AG04450 (cell line): Measurements from ENCODE around the gene ADAMTS15. TPM values are rescaled to one million over a fixed set of nuclear protein-coding genes. Genes with fewer than 3 reads are reported as not detected.

Experiments
- CTCF ChIA-PET: fragments of 300-600, 350-600 bp; formaldehyde crosslinking; extraction: SDS; loops from one replicate; lab custom pipeline; 2022; ENCODE audit warnings: antibody characterized with exemption, inconsistent platforms; lab: Charles Lee
- POLR2A ChIA-PET: fragments of 350-600 bp; formaldehyde crosslinking; extraction: SDS; loops from one replicate; lab custom pipeline; 2021; ENCODE audit warnings: antibody characterized with exemption, inconsistent platforms; lab: Yijun Ruan, JAX
- DNase-seq: peaks from one replicate; pipeline ENCODE4 v3.0.0-alpha.2; 2011; ENCODE audit warnings: low read depth, low spot score
- H3K27ac ChIP-seq: one replicate; pipeline ENCODE4 v1.5.1; 2012; ENCODE audit warnings: low read depth, low read length, control low read depth
- H3K27me3 ChIP-seq: one replicate; pipeline ENCODE4 v1.6.0; 2012; ENCODE audit warnings: low read length; ENCODE audit not compliant: control insufficient read depth, insufficient read depth
- H3K4me3 ChIP-seq: 2 replicates; pipeline ENCODE4 v1.5.1; 2011; ENCODE audit warnings: mild to moderate bottlenecking, low read depth, low read length, control low read depth
- H3K9me3 ChIP-seq: 2 replicates; pipeline ENCODE4 v1.5.1; 2012; ENCODE audit warnings: low read length; ENCODE audit not compliant: control insufficient read depth, insufficient read depth
- CTCF ChIP-seq: IDR thresholded peaks from 2 replicates; pipeline ENCODE4 v1.5.1; 2011; ENCODE audit warnings: low read depth, low read length, control low read depth, inconsistent platforms
- polyA plus RNA-seq: library from polyadenylated mRNA; depleted of rRNA; stranded (reverse); fragments of >200 nt; gene quantifications from 2 replicates; pipeline ENCODE4 v1.2.3, GENCODE V29; 2011

ADAMTS15 gene
- polyA plus RNA-seq, 1 experiment: 5.8 TPM

DNA sequence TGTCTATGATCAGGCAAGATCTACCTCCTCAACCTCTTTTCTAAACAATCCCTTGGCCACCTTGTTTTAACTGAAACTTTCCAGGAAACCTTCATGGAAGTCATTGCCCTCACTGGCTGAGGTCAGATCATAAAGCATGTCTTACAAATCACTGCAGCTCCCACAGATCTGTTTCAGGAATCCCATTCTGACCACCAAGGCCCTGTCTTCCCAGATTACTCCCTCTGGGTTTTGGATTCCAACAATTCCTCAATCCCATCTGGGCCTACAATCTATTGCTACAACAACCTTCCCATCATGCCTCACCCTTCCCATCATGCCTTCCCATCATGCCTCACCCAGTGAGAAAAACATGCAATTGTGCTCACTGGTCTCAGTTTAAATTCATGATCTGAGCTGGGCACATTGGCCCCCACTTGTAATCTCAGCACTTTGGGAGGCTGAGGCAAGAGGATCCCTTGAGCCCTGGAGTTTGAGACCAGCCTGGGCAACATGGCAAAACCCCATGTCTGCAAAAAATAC lies 15.9 kb downstream of the ADAMTS15 start:
- CTCF ChIA-PET: no interaction called here
- TF ChIP-seq CTCF: no peak
- Histone ChIP-seq H3K9me3 (no peaks in the 10 kb centered on the region; the same call in 1 of the 2 replicates), H3K4me3 (no peak overlapping the region), H3K27me3 (no peaks in the 10 kb centered on the region), H3K27ac (no peak overlapping the region)
- POLR2A ChIA-PET: no interaction called here
- no peak for DNase-seq

DNA sequence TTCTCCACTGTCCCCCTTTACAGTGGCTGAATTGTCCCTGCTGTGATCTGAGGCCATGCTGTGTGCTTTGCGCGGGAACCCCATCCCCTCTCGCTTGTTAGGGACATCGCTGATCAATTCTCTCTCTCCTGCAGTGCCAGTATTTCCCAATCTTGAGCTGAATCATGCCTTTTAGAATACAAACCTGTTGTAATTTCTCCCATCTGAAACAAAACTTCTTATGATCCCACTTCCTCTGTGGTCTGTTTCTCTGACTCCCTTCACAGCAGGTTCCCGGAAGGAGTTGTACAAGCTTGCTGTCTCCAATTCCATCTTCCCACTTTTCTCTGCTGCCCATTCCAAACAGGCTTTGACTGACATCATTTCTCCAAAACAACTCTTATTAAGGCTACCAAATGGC lies 16.8 kb downstream of the ADAMTS15 start:
- no peaks in the 10 kb centered on the region; the same call in 1 of the 2 replicates for H3K9me3 ChIP-seq
- no peak overlapping the region for H3K4me3 ChIP-seq
- ChIA-PET CTCF (no interaction called here), POLR2A (no interaction called here)
- no peak overlapping the region for H3K27ac ChIP-seq
- no peak for DNase-seq
- TF ChIP-seq CTCF: no peak
- no peaks in the 10 kb centered on the region for H3K27me3 ChIP-seq

GRCh38 chr11:130467116-130467900 lies 18.9 kb downstream of the ADAMTS15 start:
- no peak for TF ChIP-seq CTCF
- CTCF ChIA-PET: no interaction called here

DNA sequence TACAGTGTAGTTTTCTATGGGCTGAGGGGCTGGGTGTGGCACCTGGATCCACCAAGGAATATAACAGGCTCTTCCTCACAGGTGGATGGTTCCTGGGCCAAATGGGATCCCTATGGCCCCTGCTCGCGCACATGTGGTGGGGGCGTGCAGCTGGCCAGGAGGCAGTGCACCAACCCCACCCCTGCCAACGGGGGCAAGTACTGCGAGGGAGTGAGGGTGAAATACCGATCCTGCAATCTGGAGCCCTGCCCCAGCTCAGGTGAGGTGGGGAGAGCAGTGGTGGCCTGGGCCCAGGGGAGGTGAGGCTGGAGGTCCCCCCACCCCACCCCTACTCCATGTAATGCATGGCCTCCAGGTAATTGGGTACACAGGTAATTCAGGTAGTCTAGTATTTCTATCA lies 20.7 kb downstream of the ADAMTS15 start:
- Histone ChIP-seq H3K27ac (no peak overlapping the region), H3K9me3 (no peaks in the 10 kb centered on the region; the same call in 1 of the 2 replicates), H3K27me3 (no peaks in the 10 kb centered on the region), H3K4me3 (no peak overlapping the region)
- no peak for TF ChIP-seq CTCF
- POLR2A ChIA-PET: no interaction called here
- CTCF ChIA-PET: no interaction called here
- DNase-seq: no peak

More at GRCh38 chr11:130467116-130467900, 18.9 kb downstream of the ADAMTS15 start:
- Histone ChIP-seq H3K9me3 (no peaks in the 10 kb centered on the region; the same call in 1 of the 2 replicates), H3K27ac (no peak overlapping the region), H3K27me3 (no peaks in the 10 kb centered on the region), H3K4me3 (no peak overlapping the region)
- POLR2A ChIA-PET: no interaction called here
- no peak for DNase-seq
